GM19438 (cell line): Measurements from ENCODE around the gene PGLYRP2.
"Not testable (repeated sequence)": the region's sequence is repeated elsewhere in the genome, so short reads cannot be mapped to it uniquely, and the experiment has no call there.

Experiments
- ATAC-seq: cut with Tn5 transposase; IDR thresholded peaks from one replicate; pipeline ENCODE4 v1.9.1; 2021; ENCODE audit warnings: low read depth; ENCODE audit not compliant: unreplicated experiment

The PGLYRP2 gene, protein sequence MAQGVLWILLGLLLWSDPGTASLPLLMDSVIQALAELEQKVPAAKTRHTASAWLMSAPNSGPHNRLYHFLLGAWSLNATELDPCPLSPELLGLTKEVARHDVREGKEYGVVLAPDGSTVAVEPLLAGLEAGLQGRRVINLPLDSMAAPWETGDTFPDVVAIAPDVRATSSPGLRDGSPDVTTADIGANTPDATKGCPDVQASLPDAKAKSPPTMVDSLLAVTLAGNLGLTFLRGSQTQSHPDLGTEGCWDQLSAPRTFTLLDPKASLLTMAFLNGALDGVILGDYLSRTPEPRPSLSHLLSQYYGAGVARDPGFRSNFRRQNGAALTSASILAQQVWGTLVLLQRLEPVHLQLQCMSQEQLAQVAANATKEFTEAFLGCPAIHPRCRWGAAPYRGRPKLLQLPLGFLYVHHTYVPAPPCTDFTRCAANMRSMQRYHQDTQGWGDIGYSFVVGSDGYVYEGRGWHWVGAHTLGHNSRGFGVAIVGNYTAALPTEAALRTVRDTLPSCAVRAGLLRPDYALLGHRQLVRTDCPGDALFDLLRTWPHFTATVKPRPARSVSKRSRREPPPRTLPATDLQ

DNA sequence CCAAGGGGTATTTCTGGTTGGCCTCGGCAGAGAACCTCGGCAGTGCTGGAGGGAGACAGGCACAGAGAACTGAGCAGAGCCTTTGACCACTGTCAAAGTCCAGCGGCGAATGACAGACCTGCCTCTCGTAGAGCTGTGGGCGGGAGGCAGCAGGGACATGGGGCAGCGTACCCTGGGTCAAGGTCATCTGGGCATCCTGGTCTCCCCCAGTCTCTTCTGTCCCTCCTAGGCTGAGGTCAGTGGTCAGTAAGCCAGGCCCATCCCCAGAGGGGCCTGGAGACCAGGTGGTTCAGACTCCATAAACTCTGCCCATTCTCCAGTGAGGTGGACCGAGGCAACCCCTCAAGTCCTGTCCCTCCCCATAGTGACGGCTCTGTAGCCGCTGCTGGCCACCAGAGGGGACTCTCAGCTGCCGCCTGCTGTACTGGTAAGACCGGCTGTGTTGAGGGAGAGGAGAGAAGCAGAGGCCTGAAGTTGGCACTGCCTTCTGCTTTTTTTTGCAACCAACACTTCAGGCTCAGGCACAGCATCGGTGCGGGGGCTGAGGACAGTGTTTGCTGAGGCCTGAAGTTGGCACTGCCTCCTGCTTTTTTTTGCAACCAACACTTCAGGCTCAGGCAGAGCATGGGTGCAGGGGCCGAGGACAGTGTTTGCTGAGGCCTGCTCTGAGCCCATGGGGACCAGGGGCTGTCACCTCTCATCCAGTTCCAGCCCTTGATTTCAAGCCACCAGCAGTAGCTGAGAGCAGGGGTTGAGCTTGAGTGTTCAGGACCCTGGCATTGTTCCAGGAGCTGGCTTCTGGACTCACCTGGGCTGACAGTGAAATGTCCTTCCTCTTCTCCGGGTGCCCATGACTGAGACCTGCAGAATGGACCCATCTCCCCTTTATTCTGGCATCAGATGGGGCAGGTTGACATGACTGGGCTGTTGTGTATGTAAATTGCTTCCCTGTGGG lies at the start of gene PGLYRP2:
TSS of gene PGLYRP2 (minus strand) at position 111 of the 955 bp plus-strand sequence. CDS start 130 bp downstream, outside the sequence.
- ATAC-seq: no peak

DNA sequence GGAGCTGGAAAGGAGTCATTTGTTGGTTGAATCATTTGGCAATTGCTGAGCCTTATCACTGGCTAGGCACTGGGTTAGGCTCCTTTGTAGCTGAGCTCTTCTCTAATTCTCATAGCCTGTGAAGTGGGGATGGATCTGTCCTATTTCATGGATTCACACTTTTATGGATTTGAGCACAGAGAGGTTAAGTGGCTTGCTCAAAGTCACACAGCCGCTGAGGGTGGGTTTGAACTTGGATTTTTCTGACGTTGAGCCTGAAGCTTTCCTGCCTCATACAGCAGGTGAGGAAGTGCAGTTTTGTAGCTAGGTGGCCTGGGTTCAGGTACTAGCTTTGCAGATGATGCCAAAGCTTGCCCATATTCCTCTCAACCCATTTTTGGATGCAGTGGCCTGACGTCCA lies 48.4 kb upstream of the PGLYRP2 start:
- no peak for ATAC-seq

DNA sequence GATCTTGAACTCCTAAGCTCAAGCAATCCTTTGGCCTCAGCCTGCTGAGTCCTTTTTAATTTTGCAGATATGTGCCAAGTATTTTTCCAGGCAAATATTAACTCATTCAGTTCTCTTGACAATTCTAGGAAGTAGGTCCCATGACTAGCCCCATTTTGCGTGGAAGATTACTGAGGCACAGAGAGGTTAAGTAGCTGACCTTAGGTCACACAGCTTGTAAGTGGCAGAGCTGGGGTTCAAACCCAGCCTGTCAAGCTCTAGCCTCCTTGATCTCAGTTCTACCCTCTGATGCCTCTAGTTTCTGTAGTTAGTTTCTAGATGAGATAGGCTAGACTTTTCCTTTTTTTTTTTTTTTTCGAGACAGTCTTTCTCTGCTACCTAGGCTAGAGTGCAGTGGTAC lies 47.1 kb upstream of the PGLYRP2 start:
- ATAC-seq: no peak

DNA sequence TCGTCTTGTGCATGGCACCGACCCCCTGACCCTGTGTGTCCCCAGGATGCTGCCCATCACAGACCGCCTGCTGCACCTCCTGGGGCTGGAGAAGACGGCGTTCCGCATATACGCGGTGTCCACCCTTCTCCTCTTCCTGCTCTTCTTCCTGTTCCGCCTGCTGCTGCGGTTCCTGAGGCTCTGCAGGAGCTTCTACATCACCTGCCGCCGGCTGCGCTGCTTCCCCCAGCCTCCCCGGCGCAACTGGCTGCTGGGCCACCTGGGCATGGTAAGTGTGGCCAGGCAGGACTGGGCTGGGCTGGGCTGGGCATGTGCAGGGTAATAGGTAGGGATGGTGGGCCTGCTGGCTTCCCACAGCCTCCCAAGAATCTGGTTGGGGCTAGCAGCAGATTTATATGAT lies 46.0 kb upstream of the PGLYRP2 start:
- ATAC-seq: no peak

DNA sequence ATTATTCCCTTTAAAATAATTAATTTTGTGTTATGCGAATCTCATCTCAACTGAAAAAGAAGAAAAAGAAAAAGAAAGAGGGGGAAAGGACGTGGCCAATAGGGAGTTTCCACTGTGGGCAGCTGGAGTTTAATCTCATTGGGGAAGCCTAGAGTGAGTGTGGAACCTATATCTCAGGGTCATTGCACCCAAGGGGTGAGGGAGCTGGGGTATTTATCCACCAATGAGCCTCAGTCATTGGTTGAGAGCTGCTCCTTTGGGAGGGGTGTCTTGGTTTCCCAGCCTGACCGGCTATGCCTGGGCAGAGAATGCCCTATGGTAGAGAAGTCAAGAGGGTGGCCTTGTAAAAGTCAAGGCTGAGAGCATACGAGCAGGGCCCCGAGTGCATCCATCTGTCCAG lies 45.5 kb upstream of the PGLYRP2 start:
- ATAC-seq: no peak

DNA sequence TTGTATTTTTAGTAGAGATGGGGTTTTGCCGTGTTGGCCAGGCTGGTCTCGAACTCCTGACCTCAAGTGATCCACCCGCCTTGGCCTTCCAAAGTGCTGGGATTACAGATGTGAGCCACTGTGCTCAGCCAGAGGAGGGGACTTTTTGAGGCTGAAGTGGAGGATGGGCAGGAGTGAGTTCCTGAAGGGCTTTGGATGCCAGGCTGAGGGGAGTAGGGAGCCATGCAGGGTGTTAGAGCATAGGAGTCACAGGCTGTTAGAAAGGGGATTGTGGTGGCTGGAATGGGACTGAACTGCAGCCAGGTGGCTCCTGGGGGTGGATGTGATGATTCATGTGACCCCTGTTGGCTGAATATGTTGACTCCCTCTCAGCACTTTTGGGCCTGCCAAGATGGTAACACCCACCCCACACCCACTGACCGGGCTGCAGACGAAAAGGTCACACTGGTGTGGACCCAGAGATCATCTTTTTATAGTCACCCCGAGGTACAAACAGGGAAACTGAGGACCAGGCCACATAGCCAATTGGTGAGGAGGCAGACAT lies 40.2 kb upstream of the PGLYRP2 start:
- no peak for ATAC-seq

DNA sequence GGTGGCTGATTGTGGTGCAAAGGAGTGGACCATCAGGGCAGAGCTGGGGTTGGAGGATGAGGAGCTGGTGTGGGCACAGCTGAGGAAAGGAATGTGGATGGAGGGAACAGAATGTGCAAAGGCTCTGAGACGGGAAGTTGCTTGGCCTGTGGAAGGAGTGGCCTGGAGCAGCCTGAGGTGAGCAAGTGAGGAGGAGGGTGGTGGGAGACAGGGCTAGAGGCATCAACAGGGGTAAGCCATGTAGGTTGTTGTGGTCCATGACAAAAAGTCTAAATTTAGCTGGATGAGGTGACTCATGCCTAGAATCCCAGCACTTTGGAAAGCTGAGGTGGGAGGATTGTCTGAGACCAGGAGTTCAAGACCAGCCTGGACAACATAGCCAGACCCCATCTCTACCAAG lies 38.5 kb upstream of the PGLYRP2 start:
- no peak for ATAC-seq

DNA sequence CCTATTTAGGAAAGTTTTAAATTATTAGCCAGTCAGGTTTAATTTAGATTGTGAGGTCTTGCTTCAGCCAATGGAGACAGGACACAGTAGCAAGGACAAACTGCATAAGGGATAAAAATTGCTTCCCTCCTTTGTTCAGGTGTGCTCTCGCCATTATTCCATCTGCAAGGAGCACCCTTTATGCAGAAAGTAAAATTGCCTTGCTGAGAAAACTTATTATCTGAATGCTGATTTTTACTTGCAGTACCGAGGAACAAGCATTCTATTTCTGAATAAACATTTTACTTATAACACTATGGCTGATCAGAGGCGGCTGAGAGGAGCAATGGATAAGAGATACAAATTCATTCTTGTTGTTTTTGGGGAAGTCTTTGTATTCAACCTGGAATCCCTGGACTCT lies 37.1 kb upstream of the PGLYRP2 start:
- no peak for ATAC-seq

DNA sequence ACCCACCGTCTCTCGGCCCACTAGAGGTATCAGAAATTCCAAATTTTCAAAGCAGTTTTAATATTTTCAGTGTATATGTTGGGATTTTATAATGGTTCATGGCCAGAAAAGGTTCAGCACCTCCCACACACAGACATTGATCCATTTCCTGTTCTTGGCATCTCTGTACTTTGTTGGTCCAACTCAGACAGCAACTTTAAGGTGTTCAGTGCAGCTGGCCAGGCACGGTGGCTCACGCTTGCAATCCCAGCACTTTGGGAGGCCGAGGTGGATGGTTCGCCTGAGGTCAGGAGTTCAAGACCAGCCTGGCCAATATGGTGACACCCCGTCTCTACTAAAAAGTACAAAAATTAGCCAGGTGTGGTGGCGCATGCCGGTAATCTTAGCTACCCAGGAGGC lies 35.9 kb upstream of the PGLYRP2 start:
- ATAC-seq: not testable (repeated sequence)

DNA sequence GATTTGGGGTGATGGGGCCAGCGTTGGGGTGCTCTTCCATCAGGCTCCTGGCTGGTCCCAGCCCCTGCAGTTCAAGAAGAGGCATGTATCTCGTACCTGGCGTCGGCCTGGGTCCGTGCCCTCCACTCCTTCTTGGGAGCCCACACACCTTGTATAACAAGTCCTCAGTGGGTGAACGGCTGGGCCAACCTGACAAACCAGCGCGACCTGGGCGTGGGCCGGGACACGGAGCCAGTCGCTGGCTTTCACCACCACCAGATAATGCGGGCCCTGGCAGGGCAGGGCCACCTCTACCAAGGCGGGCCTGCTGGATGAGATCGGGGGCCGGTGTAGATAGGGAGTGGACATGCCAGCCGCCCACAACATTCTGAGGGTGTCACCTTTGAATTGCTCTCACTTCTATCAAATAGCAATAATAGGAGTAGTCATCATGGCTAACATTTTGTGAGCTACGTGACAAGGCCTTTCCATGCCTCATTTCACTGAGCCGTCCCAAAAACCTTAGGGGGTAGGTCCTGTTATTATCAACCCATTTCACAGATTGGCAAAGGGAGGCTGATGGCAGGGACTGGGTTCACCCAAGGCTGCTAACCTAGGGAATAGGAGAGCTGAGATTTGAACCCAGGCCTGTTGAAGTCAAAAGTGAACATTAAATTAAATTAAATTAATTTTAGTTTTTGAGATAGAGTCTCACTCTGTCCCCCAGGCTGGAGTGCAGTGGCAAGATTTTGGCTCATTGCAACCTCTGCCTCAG lies 32.5 kb upstream of the PGLYRP2 start:
- ATAC-seq: no peak

DNA sequence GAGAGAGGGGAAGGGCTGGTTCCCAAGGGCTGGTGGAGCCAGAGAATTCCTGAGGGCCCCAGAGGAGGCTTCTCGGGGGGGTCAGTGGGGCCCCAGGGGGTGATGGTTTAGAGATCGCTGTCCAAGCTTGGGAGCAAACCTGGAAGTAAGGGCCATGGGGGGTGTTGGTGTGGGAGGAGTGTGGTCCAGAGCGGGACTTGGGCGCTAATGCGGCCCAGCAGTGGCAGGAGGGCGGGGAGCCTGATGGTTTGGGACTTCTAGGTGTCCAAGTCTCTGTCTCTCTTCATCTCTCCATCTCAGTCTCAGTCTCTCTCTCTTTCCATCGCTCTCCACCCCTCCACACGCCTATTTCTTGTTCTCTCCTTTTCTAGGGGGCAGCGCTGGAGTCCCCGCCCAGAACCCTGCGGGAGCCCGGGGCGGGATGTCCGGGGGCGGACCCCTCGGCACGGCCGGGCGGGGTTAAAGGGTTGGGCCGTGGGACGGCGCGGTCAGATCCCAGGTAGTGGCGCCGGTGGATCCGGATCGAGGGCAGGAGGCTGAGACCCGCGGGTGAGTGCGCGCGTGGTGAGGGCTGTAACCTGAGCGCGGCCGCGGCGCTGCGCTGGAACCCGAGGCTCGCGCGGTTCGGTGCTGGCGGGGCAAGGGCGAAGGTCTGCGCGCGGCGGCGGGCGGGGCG lies 28.9 kb upstream of the PGLYRP2 start, which contains the start of gene CYP4F22:
TSS of gene CYP4F22 (plus strand) at position 491 of the 676 bp plus-strand sequence. CDS start 16,812 bp downstream, outside the sequence.
- no peak for ATAC-seq

DNA sequence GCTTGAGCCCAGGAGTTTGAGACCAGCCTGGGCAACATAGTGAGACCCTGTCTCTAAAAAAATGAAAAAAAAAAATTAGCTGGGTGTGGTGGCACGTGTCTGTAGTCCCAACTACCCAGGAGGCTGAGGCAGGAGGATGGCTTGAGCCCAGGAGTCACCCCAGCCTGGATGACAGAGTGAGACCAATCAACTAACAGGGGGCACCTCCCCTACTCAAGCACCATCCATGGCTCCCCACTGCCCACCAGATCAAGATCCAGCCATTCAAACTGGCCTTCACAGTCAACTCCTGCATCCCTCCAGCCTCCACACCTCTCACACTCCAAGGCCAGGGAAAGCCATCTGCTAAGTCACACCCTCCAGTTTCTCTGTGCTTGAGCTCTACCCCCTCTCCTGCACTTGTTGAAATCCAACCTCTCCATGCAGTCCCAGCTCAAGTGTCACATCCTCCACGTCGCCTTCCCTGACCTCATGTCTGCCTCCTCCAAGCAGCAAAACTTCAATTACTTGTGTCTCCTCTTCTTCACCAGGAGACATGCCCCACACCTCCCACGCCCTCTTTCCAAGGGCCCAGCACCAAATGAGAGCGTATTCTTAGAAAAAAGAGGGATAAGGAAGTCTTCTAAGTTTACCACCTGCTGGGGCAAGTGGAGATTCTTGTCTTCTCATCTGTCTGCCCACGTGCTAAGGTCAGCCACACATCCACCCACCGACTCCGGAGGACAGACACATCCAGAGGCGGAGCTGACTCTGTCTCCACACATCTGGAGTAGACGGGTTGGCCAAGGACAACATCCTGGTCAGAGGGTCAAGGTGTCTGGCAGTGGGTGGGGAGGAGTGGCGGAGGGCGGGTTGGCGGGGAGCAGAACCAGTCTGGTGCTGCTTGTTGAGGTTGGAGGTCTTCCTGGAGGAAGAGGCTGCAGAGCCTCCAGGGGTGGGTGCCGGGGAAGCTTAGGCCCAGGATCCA lies 28.1 kb upstream of the PGLYRP2 start:
- no peak for ATAC-seq

DNA sequence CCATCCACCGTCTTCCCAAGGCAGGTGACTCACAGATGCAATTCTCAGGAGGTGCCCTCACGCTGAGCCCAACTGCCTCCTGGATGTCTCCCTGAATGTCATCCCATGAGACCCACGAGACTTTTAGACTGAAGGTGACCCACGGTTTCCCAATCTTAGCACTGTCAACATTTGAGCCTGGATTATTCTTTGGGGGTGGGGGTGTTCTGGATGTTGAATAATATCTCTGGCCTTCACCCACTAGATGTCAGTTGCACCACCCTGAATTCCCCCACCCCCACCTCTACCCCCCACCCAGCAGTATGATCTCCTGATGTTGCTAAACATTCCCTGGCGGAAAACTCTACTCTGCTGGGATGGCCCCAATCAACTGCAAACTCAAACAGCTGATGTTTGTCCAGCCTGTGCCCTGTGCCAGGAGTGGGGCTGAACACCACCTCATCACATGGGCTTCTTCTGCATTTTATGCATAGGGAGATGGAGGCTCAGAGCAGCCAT lies 26.8 kb upstream of the PGLYRP2 start:
- ATAC-seq: no peak

DNA sequence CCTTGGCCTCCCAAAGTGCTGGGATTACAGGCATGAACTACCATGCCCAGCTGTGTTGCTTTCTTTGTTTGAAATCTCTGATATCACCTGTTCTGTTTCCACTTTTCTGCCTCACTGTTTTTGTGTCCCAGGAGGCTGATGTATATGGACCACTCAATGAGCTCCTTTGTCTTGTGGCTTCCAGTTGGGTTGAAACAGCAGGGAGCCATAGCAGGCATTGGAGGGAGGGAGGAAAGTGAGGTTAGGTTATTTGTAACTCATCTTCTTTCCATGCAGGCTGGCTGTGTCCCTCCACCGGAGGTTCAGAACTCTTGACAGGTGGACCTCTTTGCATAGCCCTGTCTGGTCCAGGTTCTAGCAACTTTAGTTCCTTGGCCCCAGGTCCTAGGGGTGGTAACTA lies 23.0 kb upstream of the PGLYRP2 start:
- no peak for ATAC-seq

DNA sequence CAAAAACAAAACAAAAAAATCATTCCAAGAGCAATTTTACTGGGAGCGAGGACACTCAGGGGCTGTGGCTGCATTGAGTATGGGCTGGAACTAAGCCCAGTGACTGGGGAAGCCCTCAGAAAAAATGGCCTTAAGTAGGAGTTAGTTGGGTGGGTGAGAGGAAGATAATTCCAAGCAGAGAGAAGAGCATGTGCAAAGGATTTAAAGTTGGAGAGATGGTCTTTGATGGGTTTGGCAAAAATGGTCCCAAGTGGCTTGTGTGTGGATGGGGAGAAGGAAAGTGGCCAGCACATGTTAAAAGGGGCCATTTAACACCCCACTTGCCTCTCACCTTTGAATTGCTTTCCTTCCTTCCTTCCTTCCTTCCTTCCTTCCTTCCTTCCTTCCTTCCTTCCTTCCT lies 22.3 kb upstream of the PGLYRP2 start:
- no peak for ATAC-seq

DNA sequence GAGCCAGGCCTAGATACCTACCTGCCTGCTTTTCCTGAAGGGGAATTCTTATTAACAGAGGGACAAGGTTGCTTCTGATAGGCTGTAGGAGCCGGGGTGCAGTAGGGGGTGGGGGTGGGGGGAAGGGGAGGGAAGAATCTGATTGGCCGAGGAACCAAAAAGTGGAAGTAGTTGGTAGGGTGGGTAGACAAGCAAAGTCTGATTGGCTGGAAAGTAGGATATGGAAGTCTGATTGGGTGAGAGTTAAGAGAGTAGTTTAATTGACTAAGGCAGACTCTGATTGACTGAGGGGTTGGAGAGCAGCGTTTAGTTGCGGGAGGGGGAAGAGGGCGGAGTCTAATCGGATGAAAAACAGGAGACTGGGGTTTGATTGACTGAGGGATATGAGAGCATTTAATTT lies 19.6 kb upstream of the PGLYRP2 start:
- ATAC-seq: no peak

DNA sequence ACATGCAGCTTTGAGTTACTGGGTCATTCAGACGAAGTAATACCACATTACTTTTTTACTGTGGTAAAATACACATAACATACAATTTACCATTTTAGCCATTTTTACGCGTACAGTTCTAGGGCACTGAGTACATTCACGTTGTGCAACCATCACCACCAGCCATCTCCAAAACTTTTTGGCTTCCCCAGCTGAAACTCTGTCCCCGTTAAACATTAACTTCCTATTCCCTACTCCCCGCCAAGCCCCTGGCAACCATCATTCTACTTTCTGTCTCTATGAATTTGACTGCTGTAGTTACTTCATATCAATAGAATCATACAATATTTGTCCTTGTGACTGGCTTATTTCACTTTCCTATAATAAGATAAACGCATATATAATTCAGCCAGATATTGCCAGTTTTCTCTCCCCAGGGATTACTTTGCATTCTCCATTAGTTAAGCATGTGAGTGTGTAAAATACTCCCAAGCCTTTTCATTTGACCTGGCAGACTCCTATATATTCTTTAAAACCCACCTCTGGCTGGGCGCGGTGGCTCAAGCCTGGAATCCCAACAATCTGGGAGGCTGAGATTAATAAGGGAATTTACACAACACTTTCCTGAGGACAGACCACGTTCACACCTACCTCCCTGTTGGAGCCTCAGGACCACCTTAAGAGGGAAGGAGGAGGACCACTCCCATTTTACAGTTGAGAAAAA lies 19.0 kb upstream of the PGLYRP2 start:
- ATAC-seq: no peak

DNA sequence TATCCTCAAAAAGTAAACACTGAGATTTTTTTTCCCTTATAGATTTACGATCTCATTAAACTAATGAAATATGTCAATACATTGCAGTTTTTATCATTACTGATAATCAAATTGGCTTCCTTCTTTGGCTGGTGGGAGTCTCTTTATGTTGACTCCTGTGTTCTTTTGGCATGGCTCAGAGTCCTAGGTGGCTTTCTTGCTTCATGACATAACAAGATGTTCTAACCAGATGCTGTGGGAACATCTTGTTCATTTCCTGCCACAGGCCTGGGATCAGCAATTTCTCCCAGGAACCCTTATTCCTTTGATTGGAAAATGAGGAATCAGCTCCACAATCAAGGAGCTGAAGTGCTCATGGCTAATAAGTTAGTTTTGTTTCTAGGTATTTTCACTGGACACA lies 15.8 kb upstream of the PGLYRP2 start:
- no peak for ATAC-seq
